ACHN (cell line): ENCODE measurements around the gene DAD1.
"Not testable (repeated sequence)": the region's sequence is repeated elsewhere in the genome, so short reads cannot be mapped to it uniquely, and the experiment has no call there.

Source experiments
- DNase-seq: peaks from one replicate; pipeline ENCODE4 v3.0.0-alpha.2; 2015
- in situ Hi-C: cut with HindIII; loops from 2 replicates; pipeline ENCODE4 v1.10.0; 2017; ENCODE audit warnings: low sequenced_read_pairs, low pct_ligation_motif_present, low pct_unique_long_range_greater_than_20kb

Gene DAD1

DNA sequence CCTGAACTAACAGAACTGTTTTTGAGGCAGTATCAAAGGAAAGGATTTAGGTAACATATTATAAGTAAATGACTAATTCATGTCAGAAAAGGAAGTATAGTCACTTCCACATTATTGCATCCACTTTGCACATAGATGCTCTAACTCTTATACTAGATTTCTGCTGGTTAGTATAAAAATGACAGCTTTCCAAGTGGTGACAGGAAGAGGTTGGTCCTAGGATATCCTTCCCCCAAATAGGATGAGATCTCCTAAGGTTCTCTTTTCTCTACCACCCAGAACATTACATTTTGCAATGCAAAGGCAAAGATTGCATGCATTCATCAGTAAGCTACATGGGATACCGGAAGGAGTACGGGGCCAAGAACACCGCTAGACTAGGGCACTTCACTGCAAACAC lies 15.2 kb downstream of the DAD1 start:
- in situ Hi-C loops: no loop called here
- no peak for DNase-seq

DNA sequence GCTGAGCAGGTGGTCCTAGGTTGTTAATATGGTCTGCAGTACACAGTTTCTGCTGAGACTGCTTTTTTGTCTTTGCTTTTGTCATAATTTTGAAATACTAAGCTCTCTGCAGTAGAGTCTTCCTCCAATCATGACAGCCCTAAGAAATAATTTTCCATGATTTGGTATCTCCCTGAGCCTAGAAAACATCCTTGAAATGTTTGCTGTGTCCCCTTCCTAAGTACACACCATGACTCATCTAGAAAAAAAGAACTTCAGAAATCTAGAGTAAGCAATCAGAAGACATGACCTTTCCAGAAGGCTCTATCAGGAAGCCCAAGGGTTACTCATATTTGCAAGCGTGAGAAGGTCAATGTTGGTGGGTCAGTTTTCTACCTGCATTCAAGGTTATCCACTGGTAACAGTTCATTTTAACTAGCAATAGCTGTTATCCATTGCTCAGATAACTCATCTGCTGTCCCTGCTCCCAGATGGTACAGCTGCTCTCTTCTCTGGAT lies 16.4 kb downstream of the DAD1 start:
- in situ Hi-C loops: no loop called here
- no peak for DNase-seq

DNA sequence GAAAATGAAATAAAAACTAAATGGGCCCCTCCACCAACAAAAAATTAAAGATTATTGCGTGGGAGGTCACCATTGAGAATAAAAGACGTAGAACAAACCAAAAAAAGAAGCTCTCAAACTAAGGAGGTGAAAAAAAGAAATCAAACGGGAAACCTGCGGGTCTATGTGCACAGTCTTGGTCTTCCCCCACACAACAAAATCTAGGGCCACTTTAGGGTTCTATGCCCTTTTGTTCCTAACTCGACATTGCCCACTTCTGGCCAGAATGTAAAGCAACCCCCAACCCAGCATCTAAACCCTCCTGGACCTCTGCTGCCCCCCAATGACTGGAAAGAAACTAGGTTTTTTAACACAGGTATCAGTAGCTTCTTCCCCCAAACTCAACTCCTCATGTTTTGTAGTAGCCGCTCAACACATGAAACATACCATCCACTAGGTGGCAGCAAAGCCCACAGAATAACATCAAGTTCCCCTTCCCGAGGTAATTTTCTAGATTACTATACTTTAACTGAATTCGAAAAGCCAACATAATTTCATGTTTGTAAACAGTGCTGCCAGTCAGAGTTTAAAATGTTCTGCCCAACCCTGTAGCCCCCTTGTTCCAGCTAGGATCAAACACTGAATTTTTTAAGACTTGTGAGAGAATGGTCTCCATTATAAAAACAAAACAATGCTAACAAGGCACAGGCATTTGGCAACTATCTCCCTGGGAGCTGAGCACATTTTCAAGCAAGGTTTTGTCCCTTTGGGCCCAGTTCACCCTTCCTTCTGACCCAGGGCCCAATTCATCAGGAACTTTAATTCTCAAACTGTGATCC lies 18.7 kb downstream of the DAD1 start:
- peak; percentile 79 for DNase-seq

DNA sequence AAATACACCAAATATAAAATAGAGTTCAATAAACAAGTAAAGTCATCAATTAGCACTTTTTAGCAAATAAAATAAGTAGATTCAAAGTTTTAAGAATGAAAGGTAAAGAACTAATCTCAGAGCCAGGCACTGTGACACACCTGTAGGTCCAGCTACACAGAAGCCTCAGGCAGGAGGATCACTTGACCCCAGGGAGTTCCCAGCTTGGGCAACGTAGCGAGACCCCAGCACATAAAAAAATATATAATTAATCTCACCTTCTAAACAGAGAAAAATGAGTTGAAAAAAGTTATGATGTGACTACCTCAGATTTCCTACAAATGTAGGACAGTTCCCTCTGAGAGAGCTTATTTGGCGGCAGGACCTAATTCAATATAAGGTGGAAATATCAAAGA lies 19.3 kb downstream of the DAD1 start:
- in situ Hi-C loops: no loop called here
- no peak for DNase-seq

More for the DNA sequence above, 18.7 kb downstream of the DAD1 start:
- in situ Hi-C loops: no loop called here

DNA sequence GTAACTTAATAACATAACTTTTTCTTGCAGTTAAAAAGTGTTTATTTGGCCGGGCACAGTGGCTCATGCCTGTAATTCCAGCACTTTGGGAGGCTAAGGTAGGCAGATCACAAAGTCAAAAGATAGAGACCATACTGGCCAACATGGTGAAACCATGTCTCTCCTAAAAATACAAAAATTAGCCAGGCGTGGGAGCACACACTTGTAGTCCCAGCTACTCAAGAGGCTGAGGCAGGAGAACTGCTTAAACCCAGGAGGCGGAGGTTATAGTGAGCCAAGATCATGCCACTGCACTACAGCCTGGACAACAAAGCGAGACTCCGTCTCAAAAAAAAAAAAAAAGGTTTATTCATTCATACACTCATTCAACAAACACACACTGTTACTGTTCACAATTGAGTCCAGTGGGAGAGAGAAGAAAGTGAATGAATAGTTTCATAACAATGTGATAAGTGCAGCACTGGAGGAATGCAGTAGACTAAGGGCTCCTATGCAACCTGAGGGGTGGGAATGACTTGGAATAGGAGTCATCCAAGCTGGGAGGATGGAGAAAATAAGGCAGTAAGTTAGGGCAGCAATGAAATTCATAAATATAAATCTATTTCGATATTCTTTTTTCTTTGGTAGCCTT lies 19.8 kb downstream of the DAD1 start:
- in situ Hi-C loops: no loop called here
- no peak for DNase-seq

DNA sequence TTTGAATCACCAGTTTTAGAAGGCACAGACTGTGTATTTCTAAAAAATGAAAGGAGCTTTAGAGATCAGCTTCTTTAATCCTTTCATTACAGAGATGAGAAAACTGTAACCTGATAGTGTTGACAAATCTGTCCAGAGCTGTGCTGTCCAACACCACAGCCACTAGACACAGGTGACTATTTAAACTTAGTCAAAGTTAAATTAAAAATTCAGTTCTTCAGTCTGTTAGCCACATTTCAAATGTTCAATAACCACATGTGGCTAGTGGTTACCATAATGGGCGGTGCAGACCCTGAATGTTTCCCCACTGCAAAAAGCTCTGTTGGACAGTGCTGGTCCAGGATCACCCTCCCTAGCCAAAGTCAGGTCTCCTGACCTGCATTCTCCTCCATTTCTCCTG lies 21.6 kb downstream of the DAD1 start:
- DNase-seq: no peak

DNA sequence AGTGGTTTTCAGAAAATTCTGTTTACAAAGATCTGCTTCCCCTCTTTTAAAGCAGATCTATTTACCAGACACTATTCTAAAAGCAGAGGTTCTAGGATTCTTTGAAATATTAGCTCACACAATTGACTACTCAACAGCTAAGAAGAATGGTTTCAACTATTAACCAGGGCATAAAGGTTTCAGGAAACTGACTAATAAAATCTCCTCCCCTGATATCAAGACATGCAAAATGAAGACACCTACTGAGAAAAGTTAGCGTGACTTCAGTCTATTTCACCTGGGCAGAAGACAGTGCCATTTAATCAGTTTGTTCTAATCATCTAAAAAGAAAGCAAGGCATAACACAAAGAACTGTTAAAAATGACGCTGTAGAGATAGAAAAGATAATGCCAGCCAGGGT lies 22.2 kb downstream of the DAD1 start:
- DNase-seq: no peak
- in situ Hi-C loops: no loop called here

More for the DNA sequence above, 21.6 kb downstream of the DAD1 start:
- in situ Hi-C loops: no loop called here

DNA sequence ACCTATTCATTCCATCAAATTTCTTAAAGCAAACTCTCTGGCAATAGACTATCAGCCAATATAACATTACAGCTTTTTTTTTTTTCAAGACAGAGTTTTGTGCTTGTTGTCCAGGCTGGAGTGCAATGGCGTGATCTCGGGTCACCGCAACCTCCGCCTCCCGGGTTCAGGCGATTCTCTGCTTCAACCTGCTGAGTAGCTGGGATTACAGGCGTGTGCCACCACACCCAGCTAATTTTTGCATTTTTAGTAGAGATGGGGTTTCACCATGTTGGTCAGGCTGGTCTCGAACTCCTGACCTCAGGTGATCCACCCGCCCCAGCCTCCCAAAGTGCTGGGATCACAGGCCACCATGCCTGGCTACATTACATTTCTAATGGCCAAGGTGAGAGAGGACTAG lies 22.8 kb downstream of the DAD1 start:
- in situ Hi-C loops, DNase-seq: not testable (repeated sequence)

DNA sequence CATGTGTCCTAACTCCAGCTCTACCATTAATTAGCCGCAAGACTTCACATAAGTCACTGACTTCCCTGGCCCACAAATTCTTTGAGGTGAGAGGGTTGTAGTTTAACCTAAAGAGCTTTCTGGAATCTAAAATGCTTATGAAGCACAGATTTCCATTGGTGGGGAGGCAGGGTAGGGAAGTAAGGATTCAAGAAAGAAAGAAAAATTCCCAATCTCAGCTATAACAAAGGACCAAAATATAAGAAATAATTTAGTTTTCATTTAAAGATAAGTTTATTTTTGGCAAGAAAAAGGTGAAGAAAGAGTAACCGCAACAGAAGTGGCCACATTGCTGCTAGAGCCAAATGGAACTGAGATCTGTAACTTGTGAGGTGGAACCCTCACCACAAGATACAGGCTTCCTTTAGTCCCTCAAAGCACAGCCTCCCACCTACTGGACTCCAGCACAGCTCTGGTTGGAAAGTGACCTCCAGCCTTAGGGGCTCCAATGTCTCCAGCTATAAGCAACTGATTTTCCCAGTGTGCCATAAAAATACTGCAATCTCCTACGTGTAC lies 23.6 kb downstream of the DAD1 start:
- DNase-seq: no peak
- in situ Hi-C loops: no loop called here

DNA sequence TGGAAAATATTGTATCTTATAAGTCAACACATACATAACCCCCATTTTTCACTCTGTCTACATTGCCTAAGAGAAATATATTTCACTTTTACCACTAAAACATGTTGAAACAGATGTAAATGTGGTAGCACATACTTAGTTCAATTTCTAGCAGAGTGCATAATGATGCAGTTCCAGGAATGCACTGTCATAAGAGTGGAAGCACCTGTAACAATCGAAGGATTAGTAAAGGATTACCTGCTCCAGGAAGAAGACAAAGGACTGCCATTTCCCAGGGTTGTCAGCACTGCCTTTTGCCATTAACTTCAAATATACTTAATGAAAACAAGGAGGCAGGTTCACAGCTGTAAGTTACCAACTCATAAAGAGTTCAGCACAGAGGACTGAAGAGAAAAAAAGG lies 24.6 kb downstream of the DAD1 start:
- in situ Hi-C loops: no loop called here

DNA sequence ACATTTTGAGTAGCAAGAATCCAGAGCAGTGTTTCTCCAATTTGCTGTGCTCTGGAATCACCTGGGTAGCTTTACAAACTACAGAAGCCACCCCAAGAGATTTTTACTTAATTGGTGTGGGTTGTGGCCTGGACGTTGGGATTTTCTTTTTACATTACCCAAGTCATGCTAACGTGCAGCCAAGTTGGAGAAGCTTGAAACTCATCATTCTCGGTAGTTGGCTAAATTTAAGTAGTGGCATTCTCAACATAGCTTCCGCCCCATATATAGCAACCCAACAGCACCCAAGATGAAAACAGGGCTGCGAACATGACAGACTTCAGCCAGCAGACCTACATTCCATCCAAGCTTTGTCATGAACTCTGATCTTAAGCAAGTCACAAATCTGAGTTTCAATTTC lies 25.0 kb downstream of the DAD1 start:
- no peak for DNase-seq
- in situ Hi-C loops: no loop called here

More for the DNA sequence above, 24.6 kb downstream of the DAD1 start:
- DNase-seq: no peak

DNA sequence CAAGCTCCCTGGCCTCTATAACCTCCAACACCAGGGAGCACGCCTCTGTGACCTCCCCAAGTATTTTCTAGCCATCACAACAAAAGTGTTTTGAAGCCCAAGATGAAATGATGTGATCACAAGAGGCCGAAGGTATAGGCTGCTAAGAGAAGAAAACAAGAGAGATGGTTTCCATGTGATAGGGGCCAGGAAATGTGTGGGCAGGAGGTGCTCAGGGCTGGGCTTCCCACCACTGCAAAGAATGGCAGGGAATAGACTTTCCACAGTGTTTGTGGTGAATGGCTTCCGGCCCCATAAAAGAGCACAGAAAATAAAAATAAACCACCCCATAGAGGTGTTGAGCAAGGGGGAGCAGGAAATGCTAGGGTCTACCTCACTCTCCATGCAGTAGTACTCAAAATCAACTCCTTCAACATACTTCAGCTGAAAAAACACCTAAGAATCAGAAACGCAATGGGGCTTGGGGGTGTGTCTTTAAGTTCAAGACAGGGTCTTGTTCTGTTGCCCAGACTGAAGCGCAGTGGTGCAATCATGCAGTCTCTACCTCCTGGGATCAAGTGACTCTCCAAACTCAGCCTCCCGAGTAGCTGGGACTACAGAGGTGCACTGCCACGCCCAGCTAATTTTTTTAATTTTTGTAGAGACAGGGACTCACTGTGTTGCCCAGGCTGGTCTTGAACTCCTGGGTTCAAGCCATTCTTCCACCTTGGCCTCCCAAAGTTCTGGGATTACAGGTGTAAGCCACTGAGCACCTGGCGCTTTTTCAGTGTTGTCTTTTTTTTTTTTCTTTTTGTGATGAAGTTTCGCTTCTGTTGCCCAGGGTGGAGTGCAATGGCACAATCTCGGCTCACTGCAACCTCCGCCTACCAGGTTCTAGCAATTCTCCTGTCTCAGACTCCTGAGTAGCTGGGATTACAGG lies 27.1 kb downstream of the DAD1 start:
- in situ Hi-C loops: no loop called here
- no peak for DNase-seq

DNA sequence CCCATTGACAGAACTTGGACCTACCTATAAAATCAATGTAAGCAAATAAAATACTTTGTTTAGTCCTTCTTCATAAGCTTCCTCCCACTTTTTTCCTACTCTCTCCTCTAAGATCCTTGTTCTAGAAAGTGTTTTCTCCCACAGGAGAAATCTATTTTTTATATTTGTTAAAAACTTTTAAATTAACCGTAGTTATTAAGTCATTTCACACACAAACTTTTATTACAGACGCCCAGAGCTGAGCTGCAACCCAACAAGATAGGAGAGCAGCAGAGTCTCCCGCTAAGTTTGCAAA lies 27.7 kb downstream of the DAD1 start:
- no peak for DNase-seq
- in situ Hi-C loops: no loop called here

DNA sequence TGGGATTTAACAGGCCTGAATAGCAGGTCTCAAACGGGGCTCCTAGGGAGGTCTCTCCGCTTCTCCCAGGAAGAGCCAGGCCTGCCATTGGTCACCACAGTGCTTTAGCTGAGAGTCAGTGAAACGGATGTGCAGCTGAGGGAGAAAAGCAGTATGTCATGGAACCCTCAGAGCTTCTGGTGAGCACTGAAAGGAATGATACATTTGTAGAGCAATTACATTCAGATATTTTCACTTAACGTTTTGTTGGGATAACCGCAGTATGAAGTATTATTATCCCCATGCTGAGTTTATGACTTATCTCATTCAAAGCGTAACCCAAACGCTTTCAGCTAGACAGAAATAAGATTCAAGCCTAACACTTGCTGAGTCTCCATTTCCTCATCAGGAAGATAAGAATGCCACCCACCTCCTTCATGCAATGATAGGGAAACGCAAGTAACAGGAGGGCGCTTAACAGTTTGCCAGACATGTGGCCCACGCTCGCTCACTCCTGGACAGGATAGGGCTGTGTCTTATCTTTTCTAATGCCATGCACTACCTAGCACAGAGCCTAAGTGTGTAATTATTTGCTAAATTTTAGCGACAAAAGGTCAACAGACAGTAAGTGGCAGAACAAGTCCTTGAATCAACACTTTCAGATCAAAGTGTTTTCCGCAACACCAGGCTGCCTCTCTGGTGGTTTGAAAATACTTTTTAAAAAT lies 28.2 kb downstream of the DAD1 start:
- DNase-seq: no peak
- in situ Hi-C loops: no loop called here

DNA sequence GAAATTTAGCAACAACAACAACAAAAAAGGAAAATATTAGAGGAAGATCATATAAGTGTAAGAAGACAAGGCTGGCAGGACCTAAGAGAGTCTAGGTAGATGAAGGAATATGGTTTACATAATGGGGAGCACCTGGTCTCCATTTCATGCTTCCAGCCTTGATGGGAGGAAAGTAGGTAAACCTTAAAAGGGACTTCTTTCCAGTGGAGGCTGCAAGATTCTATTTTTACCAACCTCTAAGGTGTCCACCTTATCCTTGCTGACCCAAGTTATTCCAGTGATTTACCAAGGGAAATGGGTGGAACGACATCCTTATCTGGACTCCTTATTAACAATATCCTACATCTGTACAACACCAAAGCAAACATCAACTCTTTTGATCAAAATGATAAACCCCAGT lies 30.0 kb downstream of the DAD1 start:
- no peak for DNase-seq

DNA sequence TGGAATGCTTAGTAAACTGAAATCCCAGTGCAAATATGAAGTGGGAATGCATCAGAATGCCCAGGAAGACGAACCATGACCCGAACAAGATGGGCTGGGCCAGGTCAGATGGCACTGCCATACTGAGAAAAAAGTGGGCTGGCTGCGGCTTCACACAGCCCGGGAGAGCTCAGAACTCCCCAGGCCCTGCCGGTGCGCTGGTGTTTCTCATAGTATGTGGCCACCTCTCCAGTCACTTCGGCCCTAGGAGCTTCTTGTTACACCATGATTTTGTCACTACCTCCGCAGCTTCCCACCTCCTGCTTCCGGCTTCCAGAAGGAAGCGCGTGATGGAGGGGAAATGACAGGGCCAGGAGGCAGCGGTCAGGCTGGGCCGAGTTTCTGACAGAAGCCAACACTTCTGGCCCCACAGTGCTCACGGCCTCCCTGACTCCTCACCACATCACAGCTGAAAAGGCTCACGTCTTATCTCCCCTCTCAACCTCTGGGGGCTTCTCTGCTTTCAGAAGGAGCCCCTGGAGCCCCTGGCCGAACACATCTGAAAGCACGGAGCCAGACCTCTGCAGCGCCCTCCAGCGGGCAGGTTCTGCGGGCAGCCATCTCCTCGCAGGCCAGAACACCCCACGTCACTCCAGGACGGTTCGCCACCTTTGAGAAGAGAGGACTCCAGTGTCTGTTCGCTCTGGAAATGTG lies 30.7 kb downstream of the DAD1 start:
- in situ Hi-C loops: no loop called here
- DNase-seq: no peak

More for the DNA sequence above, 30.0 kb downstream of the DAD1 start:
- in situ Hi-C loops: no loop called here

DNA sequence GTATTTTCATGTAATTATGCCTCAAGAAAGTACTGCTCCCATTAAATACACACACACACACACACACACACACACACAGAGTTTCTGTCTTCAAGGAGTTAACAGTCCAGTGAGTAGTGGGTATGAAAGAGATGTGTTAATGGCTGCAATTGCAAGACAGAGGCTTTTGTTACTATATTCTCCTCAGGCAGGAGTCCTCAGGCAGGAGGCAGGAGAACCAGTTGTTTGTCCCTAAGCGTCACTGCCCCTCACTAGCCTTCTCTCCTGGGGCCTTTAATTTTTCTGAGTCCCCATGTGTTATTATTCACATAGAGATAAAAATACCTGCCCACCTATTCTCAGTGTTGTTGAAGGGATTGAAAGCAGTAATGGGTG lies 31.2 kb downstream of the DAD1 start:
- no peak for DNase-seq
- in situ Hi-C loops: no loop called here
